Measurements from ENCODE around the gene OR2AT4.
"Not testable (repeated sequence)": the region's sequence is repeated elsewhere in the genome, so short reads cannot be mapped to it uniquely, and the experiment has no call there.

The OR2AT4 gene

DNA sequence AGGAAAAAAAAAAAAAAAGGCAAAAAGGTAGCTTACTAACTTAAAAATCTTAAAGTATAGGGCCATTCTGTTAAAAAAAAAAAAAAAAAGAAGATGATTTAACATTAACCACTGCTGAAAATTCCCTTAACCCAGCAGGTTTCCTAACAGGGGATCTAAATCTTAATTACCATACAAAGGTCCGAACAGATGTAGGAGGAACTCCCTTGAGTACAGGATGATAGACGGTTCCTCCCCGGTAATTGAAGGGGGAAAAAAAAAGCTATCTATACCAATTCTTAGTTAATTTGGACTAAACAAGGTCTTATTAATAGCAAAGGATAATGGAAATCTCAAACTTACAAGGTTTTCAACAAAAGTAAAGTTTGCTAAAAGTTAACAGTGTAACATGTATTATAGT, 54.9 kb downstream of the OR2AT4 start:
- in situ Hi-C loops (cut with HindIII; ENCODE audit: low pct_ligation_motif_present, low pct_unique_long_range_greater_than_20kb, low sequenced_read_pairs); DNase-seq: not testable (repeated sequence)

- in situ Hi-C loops (cut with HindIII; ENCODE audit: low pct_ligation_motif_present, low pct_unique_long_range_greater_than_20kb, low sequenced_read_pairs), result no loop called here
Observed at GRCh38 chr11:75041263-75041662, 55.4 kb downstream of the OR2AT4 start.

GRCh38 chr11:75040167-75040770, 56.4 kb downstream of the OR2AT4 start:
- in situ Hi-C loops (cut with HindIII; ENCODE audit: low pct_ligation_motif_present, low pct_unique_long_range_greater_than_20kb, low sequenced_read_pairs), result no loop called here
- no peak for DNase-seq

More at GRCh38 chr11:75041263-75041662, 55.4 kb downstream of the OR2AT4 start:
- DNase-seq, result no peak

- in situ Hi-C loops (cut with HindIII; ENCODE audit: low pct_ligation_motif_present, low pct_unique_long_range_greater_than_20kb, low sequenced_read_pairs), result no loop called here
- peak; percentile 38 for DNase-seq
Observed at GRCh38 chr11:75035911-75036565, 60.6 kb downstream of the OR2AT4 start.

GRCh38 chr11:75035256-75035655, 61.4 kb downstream of the OR2AT4 start:
- in situ Hi-C loops (cut with HindIII; ENCODE audit: low pct_ligation_motif_present, low pct_unique_long_range_greater_than_20kb, low sequenced_read_pairs), result no loop called here
- no peak for DNase-seq

DNA sequence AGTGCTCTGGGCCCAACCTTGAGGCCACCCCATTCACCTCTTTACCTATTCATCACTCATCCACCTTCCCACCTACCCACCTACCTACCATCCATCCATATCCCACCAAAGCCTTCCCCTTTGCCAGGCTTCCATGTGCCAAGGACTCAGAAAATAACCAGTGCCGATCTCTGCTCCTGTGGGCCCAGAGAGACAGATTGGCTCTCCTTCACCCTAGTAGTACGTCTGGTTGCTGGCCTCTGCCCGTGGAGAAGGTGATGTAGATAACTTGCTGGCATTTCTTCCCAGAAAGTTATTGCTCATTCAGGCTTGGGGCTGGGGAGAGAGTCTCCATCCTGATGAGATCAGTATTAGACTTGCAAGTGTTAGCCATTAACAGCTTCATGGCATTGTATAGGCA, 62.8 kb downstream of the OR2AT4 start:
- in situ Hi-C loops (cut with HindIII; ENCODE audit: low pct_ligation_motif_present, low pct_unique_long_range_greater_than_20kb, low sequenced_read_pairs), result no loop called here
- DNase-seq, result no peak

DNA sequence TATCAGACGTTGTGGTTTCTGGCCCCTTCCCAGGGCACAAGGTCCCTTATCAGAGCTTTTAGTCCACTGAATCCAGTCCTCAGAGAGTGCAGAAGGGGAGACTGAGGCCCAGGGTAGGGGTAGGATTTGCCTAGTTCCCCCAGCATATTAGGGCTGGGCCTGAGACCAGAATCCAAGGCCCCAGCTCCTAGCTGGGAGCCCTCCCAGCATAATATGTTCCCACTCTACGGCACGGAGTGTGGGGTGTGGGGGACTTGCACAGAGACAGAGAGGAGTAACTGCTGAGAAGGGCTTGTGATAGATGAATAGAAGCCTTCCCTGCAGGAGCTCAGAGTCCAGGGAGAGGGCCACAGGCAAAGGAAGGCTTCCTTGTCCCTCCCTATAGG, 64.1 kb downstream of the OR2AT4 start:
- in situ Hi-C loops (cut with HindIII; ENCODE audit: low pct_ligation_motif_present, low pct_unique_long_range_greater_than_20kb, low sequenced_read_pairs), result no loop called here
- DNase-seq, result no peak

DNA sequence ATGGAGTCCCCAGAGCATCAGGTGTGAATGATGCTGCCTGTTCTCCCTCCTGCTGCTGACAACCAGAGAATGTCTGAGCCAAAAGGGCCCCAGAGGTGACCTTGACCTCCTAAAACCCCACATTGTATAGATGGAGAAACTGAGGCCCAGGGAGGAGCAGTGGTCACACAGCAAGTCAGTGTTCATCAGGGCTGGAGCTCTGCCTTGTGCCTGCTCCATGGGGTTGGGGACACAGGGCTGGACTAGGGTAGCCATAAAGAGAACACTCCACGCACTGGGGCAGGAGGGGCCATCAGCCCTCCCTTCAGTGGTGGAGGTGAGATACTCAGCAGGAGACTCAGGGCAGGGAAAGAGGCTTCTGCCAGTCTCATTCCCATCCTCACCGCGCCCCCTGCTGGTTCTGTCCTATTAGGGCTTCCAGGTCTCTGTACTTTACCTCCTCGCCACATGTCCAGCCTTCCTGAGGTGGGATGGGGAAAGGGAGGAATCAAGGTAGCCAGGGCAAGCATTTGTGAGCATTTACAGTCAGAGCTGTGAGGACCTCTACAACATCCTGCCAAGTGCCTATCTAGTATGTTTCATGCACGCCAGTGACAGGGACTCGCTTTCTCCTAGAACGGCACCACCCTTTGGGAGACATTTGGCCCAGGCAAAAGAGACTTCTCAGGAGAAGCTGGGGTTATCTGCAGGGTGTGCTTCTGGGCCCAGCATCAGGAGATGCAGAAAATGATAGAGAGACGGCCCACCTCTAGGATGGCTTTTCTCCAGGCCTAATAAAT, 64.7 kb downstream of the OR2AT4 start:
- peak; percentile 64 for DNase-seq
- in situ Hi-C loops (cut with HindIII; ENCODE audit: low pct_ligation_motif_present, low pct_unique_long_range_greater_than_20kb, low sequenced_read_pairs), result no loop called here

Data from ACHN (cell line).